HEK293T (cell line): Measurements from ENCODE around the gene BDKRB1.

Experiments
- CTBP1 ChIP-seq: fragments of 450-650 bp; IDR thresholded peaks from 2 replicates; pipeline ENCODE4 v1.6.1; 2016; ENCODE audit warnings: borderline replicate concordance
- NFRKB ChIP-seq: fragments of 450-650 bp; IDR thresholded peaks from 2 replicates; pipeline ENCODE4 v1.6.1; 2016; ENCODE audit warnings: mild to moderate bottlenecking, moderate library complexity
- ZNF384 ChIP-seq: fragments of 450-650 bp; IDR thresholded peaks from 2 replicates; pipeline ENCODE4 v1.6.1; 2016

DNA sequence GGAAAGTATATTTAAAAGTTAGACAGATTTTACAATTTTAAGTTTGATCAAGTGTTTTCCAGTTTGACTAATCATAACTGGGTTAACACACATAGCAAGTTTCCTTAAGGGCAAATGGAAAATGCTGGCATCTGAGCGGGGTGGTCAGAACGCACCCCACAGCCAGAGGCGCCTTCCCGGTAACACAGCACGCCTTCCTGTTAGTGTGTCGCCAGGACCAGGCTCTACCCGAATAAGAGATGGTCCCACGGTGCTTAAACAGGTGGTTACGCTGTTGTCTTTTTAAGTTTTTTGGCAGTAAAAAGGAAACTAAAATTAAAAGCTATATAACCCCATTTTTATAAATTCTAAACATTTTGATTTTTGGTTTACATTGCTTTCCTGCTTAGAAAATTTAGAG lies 28.0 kb downstream of the BDKRB1 start:
- TF ChIP-seq ZNF384 (no peak), CTBP1 (no peak), NFRKB (no peak)
